AG09309 (cell line): Measurements from ENCODE around the gene DHFR2.

ENCODE experiments used
- DNase-seq: peaks from one replicate; pipeline ENCODE4 v3.0.0-alpha.2; 2010; ENCODE audit warnings: low read depth
- H3K4me3 ChIP-seq: 2 replicates; pipeline ENCODE4 v1.5.1; 2011; ENCODE audit warnings: mild to moderate bottlenecking, low read depth, low read length, moderate library complexity; ENCODE audit not compliant: control insufficient read depth
- CTCF ChIP-seq: IDR thresholded peaks from 2 replicates; pipeline ENCODE4 v1.5.1; 2011; ENCODE audit warnings: mild to moderate bottlenecking, low read depth, low read length, inconsistent platforms; ENCODE audit not compliant: insufficient read depth, control insufficient read depth; ENCODE audit errors: missing control alignments

Gene DHFR2

GRCh38 chr3:94065122-94065521 is 2.4 kb upstream of the DHFR2 start:
- TF ChIP-seq CTCF: no peak
- no peak for DNase-seq
- no peak overlapping the region for H3K4me3 ChIP-seq

DNA sequence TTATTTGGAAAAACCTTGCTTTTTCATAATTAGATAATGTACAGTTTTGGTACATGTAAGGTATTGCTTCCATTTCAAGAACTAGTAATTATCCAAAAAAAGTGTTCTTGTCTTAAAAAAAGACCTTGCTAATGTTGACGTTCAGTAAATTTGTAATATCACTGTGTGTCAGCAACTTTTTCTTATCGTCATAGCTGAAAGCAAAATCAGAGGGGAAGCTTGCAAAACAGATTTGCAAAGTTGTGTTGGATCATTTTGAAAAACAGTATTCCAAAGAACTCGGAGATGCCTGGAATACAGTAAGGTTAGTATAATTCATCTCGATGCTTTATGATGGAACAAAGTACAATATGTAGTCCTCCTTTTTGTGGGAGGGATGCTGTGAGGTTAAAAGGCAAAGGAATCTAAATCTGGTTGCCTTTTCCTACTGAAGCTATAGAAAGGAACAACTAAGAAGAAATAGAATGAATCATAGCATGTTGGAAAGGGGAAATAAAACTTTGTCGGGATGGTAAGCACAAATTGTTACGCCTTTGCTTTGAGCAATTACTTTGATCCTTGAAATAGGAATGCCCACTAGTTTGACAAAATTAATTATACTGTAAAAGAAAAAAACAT is 1.6 kb upstream of the DHFR2 start:
- TF ChIP-seq CTCF: no peak
- H3K4me3 ChIP-seq: no peak overlapping the region
- DNase-seq: no peak

- no peak for DNase-seq
- peak overlapping the region; percentile 74 for H3K4me3 ChIP-seq
- no peak for TF ChIP-seq CTCF
Measured at GRCh38 chr3:94063496-94064119, 892 bp upstream of the DHFR2 start.

- TF ChIP-seq CTCF: no peak
Measured at GRCh38 chr3:94061297-94061696, 1.4 kb downstream of the DHFR2 start.

DNA sequence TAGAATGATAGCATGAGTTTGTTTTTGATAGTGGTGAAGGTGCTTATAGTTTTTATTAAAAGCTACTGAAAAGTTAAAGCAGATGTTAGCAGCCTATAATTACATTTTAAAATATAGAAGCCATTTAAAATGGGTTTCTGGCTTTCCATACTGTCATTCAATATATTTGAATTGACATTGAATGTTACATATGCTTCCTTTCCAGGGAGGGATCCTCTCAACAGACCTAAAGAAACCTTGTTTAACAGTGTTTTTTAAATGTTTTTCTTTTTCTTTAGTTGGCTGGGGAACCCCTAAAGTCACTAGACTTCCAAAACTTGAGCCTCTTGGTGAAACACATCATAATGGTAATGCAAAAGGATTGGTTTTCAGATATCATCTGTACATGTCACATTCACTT is 12.2 kb downstream of the DHFR2 start:
- H3K4me3 ChIP-seq: no peak overlapping the region
- TF ChIP-seq CTCF: no peak
- no peak for DNase-seq

More at GRCh38 chr3:94061297-94061696, 1.4 kb downstream of the DHFR2 start:
- H3K4me3 ChIP-seq: no peak overlapping the region
- DNase-seq: no peak

DNA sequence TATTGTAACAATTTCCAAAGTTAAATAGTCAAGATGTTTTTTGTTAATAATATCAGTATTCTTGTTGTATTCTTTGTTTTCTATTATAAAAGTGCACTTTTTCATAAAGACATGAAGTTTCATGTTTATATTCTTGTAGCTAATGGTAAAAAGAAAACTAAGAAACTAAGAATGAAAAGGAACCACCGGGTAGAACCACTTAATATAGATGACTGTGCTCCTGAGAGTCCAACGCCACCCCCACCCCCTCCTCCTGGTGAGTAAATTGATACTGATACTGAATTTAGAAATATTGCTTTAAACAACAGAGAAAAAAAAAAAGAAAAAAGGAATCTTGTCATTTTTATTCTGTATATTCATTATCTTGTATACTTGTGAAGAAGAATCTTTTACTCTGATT is 13.4 kb downstream of the DHFR2 start:
- H3K4me3 ChIP-seq: no peak overlapping the region
- no peak for TF ChIP-seq CTCF
- no peak for DNase-seq
